ENCODE results near the gene MYOF. TPM values are rescaled to one million over a fixed set of nuclear protein-coding genes. Genes with fewer than 3 reads are reported as not detected.
A peak's percentile ranks its signal among the peaks of the same experiment; 100 is the strongest.

MYOF gene
- total RNA-seq, 2 experiments from 2014 or later, result 4.9 to 5.4 TPM

- peaks cover 4% of the 10 kb centered on the region for H3K36me3 Mint-ChIP-seq (ENCODE audit: low read depth)
- TF ChIP-seq CTCF (IDR thresholded peaks at IDR 0.05), result no peak
- ChIA-PET CTCF (interaction anchor here (1.6 kb wide), 1 partner anchor 78 kb away, joined by 5 read pairs; no protein-coding TSS in a partner anchor), POLR2A (no interaction called here)
- H3K9me3 Mint-ChIP-seq, result no peaks in the 10 kb centered on the region
- peaks cover 2% of the 10 kb centered on the region for H3K27me3 Mint-ChIP-seq
- H3K4me3 Mint-ChIP-seq, result no peak overlapping the region
- no peak overlapping the region for H3K27ac Mint-ChIP-seq
- DNase-seq (no peak), ATAC-seq (no peak)
- intact Hi-C loops (cut with micrococcal nuclease), result no loop called here
- peaks cover 15% of the 10 kb centered on the region for H3K4me1 Mint-ChIP-seq (ENCODE audit: low read depth)
Observed at GRCh38 chr10:93454146-93454545, 28.0 kb downstream of the MYOF start.

- CTCF ChIA-PET, result interaction anchor here (1.4 kb wide), 1 partner anchor 16 kb away, joined by 3 read pairs; no protein-coding TSS in a partner anchor
- Mint-ChIP-seq H3K36me3 (ENCODE audit: low read depth) (peaks cover 4% of the 10 kb centered on the region), H3K4me3 (no peak overlapping the region), H3K27me3 (no peaks in the 10 kb centered on the region), H3K27ac (no peak overlapping the region), H3K4me1 (ENCODE audit: low read depth) (peaks cover 12% of the 10 kb centered on the region), H3K9me3 (no peaks in the 10 kb centered on the region)
- ATAC-seq (peak; percentile 62), DNase-seq (peak; percentile 40)
- intact Hi-C loops (cut with micrococcal nuclease), result no loop called here
- no peak for TF ChIP-seq CTCF (IDR thresholded peaks at IDR 0.05)
- POLR2A ChIA-PET, result no interaction called here
Observed at GRCh38 chr10:93452143-93452542, 30.0 kb downstream of the MYOF start.

GRCh38 chr10:93451244-93451947 lies 30.7 kb downstream of the MYOF start:
- no peak for DNase-seq
- no peak overlapping the region for H3K4me3 Mint-ChIP-seq
- POLR2A ChIA-PET, result no interaction called here

GRCh38 chr10:93447970-93448369 lies 34.2 kb downstream of the MYOF start:
- H3K4me1 Mint-ChIP-seq (ENCODE audit: low read depth), result peaks cover 12% of the 10 kb centered on the region
- intact Hi-C loops (cut with micrococcal nuclease), result no loop called here
- no peaks in the 10 kb centered on the region for H3K9me3 Mint-ChIP-seq
- ChIA-PET CTCF (interaction anchor here (1.5 kb wide), 1 partner anchor 12 kb away, joined by 4 read pairs; no protein-coding TSS in a partner anchor), POLR2A (no interaction called here)
- TF ChIP-seq CTCF (IDR thresholded peaks at IDR 0.05), result no peak
- no peak overlapping the region for H3K27ac Mint-ChIP-seq
- no peaks in the 10 kb centered on the region for H3K27me3 Mint-ChIP-seq
- no peak for DNase-seq
- no peak for ATAC-seq
- H3K36me3 Mint-ChIP-seq (ENCODE audit: low read depth), result peaks cover 4% of the 10 kb centered on the region
- no peak overlapping the region for H3K4me3 Mint-ChIP-seq

More at GRCh38 chr10:93451244-93451947, 30.7 kb downstream of the MYOF start:
- H3K9me3 Mint-ChIP-seq, result no peaks in the 10 kb centered on the region
- H3K4me1 Mint-ChIP-seq (ENCODE audit: low read depth), result peaks cover 12% of the 10 kb centered on the region
- no peak for ATAC-seq
- intact Hi-C loops (cut with micrococcal nuclease), result no loop called here
- peaks cover 4% of the 10 kb centered on the region for H3K36me3 Mint-ChIP-seq (ENCODE audit: low read depth)
- CTCF ChIA-PET, result interaction anchor here (1.4 kb wide), 1 partner anchor 17 kb away, joined by 3 read pairs; no protein-coding TSS in a partner anchor
- H3K27me3 Mint-ChIP-seq, result no peaks in the 10 kb centered on the region
- H3K27ac Mint-ChIP-seq, result no peak overlapping the region
- no peak for TF ChIP-seq CTCF (IDR thresholded peaks at IDR 0.05)

- Mint-ChIP-seq H3K27me3 (no peaks in the 10 kb centered on the region), H3K27ac (no peak overlapping the region), H3K4me3 (no peak overlapping the region), H3K36me3 (ENCODE audit: low read depth) (peaks cover 4% of the 10 kb centered on the region), H3K4me1 (ENCODE audit: low read depth) (peaks cover 7% of the 10 kb centered on the region), H3K9me3 (no peaks in the 10 kb centered on the region)
- CTCF ChIA-PET, result interaction anchor here (1.2 to 4.6 kb wide), 3 partner anchors 13 to 89 kb away, joined by 4 to 18 read pairs (median 4); no protein-coding TSS in a partner anchor
- DNase-seq, result no peak
- no peak for ATAC-seq
- POLR2A ChIA-PET, result no interaction called here
- no peak for TF ChIP-seq CTCF (IDR thresholded peaks at IDR 0.05)
- intact Hi-C loops (cut with micrococcal nuclease), result no loop called here
Observed at GRCh38 chr10:93447019-93447418, 35.1 kb downstream of the MYOF start.

Measured in activated CD8-positive, alpha-beta T cell treated with anti-CD3 and anti-CD28 coated beads for 36 hours (primary cell).